HG02970 (cell line): ENCODE data around the gene COL23A1.

Experiments
- ATAC-seq: cut with Tn5 transposase; IDR thresholded peaks from one replicate; pipeline ENCODE4 v1.9.1; 2021; ENCODE audit warnings: mild to moderate bottlenecking, moderate library complexity, moderate number of reproducible peaks; ENCODE audit not compliant: unreplicated experiment, low FRiP score

COL23A1 gene

DNA sequence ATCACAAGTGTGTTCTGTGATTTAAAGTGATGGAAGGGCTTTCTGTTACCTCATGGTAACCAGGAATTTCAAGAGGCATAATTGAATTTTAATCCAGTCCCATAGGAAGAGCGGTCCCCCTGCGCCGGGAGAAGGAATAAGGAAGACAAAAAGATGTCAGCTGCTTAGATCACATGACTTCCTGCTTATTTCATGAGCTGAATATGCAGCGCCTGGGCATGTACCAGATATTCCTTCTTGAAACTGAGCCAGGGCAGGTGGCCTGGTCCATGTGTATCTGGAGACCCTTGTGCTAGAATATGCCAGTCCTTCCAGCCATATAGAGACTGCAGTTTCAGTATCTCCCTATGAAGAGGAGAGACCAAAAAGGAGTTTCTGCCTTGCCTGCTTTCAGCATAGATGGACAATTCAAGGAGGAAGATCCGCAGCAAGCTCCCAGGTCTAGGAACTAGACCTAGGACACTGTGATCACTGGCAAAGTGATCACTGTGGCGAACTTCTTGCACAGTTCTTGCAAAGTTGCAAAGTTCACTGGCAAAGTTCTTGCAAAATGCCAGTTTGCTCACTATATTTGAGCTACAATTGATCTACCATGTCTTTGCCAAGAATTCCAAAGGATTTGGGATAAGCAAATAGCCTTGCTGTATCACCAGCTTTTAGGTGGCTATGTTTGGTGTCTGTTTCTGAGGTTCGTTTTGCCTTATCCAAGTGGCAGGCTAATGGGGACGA, 254.7 kb downstream of the COL23A1 start:
- no peak for ATAC-seq

- no peak for ATAC-seq
Observed at GRCh38 chr5:178334861-178335260, 255.3 kb downstream of the COL23A1 start.

GRCh38 chr5:178333821-178334481, 256.2 kb downstream of the COL23A1 start:
- ATAC-seq, result no peak

GRCh38 chr5:178332210-178332641, 258.0 kb downstream of the COL23A1 start:
- ATAC-seq, result no peak

DNA sequence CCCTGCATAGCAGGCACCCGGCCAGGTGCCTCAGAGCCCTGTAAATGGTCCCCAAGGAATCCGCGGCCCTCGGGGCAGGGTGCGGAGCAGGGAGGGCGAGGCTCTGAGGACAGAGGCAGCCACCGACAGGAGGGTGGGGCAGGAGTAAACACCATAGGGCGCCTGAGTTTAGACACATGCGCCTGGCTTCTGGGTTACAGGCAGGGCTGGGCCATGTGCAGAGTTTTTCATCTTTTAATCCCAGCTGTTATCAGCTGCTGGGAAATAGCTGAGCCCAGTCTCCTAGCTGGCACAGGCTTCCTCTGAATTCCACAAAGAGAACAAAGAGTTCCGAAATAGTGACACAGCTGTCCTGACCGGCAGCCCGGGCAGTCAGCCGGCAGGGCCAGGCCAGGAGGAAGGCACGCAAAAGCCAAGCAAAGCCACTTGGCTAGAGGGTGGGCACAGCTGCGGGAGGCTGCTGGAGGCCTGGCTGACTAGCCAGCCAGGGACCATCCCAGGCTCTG, 258.6 kb downstream of the COL23A1 start:
- ATAC-seq, result no peak

- no peak for ATAC-seq
Observed at GRCh38 chr5:178330791-178331404, 259.3 kb downstream of the COL23A1 start.

DNA sequence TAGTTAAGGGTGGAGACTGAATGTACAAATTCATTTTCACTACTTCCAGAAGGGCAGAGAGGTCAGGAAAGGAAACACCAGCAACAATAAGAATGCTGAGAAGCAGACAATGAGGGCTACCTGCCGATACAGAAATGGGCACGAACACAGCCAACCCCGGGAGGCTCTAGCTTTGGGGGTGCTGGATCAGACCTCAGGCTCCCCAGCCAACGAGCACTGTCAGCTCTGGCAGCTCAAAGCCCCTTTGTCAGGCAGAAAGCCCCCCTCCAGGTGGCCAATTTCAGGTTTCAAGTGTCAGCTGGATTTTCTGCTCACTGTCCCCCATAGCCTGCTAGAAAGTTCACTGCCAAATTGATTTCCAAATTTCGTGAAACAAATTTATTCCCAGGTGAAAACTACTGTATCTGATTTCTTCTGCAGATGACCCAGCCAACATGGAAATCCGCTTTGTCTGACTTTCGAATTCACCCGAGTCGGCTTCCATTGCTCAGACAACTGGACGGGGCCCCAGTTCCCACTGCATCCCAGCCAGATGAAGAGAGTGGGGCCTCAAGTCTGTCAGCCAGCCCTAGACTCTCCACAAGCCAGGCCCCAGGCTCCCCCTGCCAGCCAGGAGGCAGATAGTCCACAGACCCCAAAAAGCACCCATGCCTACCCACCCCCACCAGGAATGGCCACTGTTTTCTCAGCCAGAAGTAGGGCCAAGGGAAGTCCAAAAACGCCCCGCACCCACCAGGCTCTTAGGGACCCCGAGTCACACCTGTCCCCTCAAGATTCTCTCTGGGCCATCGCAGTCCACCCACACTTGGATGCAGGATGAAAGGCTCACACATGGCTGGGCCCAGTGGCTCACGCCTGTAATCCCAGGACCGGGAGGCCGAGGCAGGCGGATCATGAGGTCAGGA, 261.1 kb downstream of the COL23A1 start:
- no peak for ATAC-seq

DNA sequence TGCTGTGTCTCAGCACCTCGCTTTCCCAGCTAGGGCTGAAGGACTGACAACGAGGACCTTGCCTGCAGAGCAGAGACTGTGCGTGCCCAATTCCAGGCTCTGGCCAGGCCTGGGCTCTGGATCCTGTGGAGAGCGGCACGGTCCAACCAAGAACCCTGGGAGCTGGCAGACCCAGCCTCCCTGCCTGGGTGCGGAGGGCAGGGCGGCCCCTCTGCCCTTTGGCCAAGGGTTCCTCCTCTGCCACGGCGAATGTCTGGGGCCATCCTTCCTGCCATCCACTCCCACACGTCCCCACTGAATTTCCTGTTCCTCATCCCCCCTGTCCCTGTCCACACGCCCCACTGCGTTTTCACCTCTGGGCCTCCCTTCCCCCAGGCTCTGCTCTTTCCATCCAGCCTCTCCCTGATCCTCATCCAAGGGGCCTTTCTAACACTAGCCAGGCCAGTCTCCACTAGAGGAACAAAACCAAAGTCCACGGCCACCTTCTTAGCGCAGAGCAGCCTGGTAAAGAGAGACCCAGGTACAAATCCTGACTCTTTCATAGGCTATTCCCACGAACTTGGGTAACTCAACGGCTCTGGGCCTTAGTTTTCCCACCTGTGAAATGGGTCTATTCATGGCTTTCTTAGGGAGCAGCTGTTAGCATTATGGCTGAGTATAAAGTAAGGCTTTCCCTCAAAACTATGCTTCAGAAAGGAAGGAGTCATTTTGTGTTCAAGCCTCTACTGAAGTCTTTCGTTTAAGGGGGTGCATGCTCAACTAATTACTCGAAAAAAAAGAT, 262.1 kb downstream of the COL23A1 start:
- ATAC-seq, result no peak

DNA sequence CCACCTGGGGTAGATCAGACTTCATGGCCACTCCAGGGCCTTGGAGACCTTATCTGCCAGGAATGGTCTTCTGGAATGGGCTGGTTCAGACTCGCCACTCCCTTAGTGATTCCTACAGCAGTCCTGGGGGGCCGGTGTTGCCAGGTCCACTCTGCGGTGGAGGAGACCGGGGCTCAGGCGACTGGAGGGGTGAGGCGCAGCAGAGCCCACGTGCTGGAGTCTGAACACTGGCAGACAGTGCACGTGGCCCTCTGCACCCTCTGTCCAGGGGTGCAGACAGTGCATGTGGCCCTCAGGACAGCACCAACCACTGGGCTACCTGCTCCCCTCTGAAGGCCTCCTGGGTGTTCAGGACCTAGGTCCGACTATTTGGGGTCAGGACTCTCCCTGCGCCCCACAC, 262.7 kb downstream of the COL23A1 start:
- ATAC-seq, result no peak

DNA sequence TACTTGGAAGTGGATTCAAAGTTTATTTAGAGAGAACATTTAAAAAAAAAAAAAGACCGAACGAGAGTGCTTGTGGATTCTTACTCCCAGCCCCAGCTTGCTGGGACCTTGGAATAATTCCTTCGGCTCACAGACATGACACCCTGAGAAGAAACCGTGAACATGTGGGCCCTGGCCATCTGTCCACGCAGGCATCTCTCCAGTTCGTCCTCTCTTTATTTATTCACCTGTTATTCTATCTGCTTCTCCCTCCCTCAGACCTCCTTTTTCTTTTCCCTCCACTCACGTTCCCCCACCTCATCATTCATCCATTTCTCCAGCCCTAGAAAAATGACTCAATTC, 263.8 kb downstream of the COL23A1 start:
- no peak for ATAC-seq

- no peak for ATAC-seq
Observed at GRCh38 chr5:178325679-178326373, 264.4 kb downstream of the COL23A1 start.

- ATAC-seq, result no peak
Observed at GRCh38 chr5:178325311-178325678, 264.9 kb downstream of the COL23A1 start.

- ATAC-seq, result no peak
Observed at GRCh38 chr5:178324481-178325310, 265.5 kb downstream of the COL23A1 start.

- no peak for ATAC-seq
Observed at GRCh38 chr5:178323961-178324360, 266.2 kb downstream of the COL23A1 start.

GRCh38 chr5:178323541-178323865, 266.7 kb downstream of the COL23A1 start:
- ATAC-seq, result no peak

DNA sequence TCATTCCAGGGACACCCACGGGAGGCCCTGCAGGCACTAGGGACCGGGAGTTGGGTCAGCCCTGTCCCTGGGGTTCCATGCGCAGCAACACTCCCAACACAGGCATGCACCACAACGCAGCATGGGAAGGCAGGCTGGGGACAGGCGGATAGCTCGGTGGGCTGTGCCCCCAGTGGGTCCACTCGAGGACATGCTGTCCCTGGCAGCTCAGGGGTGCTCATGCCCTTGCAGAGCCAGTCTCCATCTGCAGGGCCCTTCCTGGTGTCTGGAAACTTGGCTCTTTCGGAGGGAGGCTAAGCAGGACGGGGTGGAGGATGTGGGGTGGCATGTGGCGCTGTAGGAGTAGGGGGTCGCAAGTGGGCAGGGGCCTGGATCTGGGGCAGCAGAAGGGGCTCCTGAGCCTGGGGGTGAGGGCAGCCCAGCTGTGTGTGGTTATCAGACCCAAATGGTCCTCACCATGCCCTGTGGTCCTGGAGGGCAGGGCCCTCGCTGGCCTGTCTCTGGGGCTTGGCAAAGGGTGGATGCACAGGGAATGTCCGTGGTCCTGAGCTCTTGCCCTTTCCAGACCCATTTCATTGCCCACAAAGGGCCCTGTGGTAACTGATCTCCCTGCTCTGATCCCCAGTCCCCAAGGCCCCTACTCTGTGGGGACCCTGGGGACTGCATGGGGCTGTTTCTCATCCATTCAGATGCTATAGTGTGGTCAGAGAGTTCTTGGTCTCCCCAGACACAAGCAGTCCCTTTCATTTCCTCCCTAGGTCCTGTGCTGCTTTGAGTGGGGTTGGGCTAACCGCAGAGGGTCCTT, 267.3 kb downstream of the COL23A1 start:
- ATAC-seq, result no peak

DNA sequence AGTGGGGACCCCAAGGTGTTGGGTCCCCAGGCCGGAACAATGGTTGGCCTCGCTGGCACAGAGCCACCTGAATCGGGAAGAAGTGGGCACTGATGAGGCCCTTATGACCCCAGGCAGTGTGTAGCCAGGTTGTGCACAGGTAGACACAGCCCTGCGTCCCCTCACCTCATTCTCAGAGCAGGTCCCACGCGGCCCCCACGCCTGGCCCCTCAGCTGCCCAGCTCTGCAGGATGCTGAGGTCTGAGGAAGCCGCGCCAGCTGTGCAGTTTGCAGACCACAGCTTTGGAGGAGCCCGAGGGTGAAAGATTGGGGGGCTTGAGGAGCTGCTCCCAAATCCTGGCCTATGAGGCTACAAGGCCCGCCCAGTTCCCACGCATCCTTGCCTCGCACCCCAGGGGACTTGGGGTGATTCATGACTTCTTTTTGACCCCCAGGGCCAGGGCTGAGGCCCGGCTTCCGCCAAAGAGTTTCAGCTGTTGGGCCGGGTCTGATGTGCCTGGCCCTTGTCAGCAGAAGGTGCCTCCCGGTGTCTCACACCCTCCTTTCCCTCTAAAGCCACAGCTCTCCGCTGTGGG, 269.8 kb downstream of the COL23A1 start:
- ATAC-seq, result no peak
